NCI-H2107 (cell line): Measurements from ENCODE around the gene SIDT1.

Experiments used
- DNase-seq: peaks from one replicate; lab custom pipeline; 2025; lab: John Stamatoyannopoulos, UW

Gene SIDT1

GRCh38 chr3:113597596-113598354, 65.4 kb downstream of the SIDT1 start:
- no peak for DNase-seq

DNA sequence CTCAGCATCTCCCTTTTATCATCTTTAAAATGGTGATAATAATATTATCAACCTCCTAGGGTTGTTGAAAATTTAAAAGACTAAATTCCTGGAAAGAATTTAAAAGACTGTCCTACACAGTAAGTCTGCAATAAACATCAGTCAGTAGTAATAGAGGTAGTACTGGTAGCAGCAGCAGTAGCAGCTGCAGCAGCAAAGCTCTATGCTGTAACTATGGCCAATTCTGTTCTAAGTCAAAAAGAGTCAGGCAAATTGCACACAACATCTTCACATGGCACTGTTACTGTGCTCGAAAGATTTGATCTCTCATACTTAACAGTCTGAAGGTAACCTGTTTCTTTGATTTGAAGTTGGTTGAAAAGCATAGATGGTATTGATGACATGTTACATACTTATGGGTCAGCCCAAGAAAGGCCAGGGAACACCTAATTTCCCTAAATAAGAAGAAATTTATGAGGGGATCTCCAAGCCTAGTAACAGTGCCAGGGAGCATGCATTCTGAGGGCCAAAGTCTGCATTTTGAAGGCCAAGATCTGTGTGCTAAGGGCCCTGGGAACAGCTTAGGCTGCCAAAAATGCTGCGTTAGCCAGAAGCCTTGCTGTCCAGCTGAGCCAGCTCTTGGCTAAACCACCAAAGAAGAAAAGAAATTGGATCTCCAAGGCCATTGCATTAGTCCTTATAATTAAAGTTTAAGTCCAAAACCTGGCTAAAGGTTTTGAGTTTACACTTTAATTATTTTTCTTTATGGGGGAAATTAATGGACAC, 68.2 kb downstream of the SIDT1 start:
- no peak for DNase-seq

DNA sequence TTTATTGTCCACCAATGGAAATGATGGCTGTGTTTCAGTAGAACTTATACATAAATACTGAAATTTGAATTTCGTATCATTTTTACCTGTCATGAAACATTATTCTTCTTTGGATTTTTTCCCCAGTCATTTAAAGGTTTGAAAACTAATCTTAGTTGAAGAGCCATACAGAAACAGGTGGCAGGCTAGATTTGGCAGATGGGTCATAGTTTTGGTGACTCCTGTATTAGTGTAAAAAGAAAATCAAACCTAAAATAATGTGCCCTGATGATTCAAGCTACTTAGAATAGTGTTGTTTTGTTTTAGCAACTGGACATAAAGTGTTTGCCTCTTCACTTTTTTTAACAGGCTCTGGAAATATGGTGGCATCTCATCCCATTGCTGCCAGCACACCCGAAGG, 68.9 kb downstream of the SIDT1 start:
- DNase-seq, result no peak

DNA sequence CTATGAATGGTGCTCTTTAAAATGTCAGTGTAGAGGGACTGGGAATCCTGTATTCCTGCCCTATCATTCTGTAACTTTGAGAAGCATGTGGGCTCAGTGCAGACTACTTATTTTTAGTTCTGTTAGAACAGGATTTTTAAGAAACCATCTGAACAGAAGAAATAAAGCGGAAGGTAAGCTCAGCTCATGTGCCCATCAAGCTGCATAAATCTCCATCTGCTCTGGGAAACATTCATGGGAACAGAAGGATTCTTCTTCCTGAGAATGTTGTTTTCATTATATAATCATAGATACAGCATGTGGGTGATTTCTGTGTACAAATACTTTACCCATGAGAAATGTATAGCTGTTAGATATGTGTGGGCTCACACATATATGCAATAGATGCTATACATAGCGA, 69.9 kb downstream of the SIDT1 start:
- no peak for DNase-seq

GRCh38 chr3:113602836-113603235, 70.5 kb downstream of the SIDT1 start:
- DNase-seq, result no peak

GRCh38 chr3:113606539-113607218, 74.3 kb downstream of the SIDT1 start:
- DNase-seq, result no peak

GRCh38 chr3:113607219-113607596, 74.9 kb downstream of the SIDT1 start:
- no peak for DNase-seq

- DNase-seq, result no peak
These were observed 82.0 kb downstream of the SIDT1 start for GRCh38 chr3:113614402-113614801.

DNA sequence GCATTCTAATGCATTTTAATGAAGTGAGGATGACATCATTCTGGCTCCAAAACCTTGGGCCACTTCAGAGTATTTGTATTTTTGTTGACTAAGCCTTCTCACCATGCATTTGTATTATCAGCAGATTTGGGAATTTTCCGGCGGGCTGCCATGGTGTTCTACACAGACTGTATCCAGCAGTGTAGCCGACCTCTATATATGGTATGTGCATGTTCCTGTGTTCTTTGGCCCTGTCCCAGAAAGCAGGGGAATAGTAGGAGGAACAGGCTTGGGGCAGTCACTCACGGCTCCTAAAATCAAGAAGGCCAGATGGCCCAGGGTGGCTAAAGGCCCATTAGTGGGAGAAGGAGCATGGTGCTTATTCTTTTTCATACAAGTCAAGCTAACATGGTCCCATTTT, 83.6 kb downstream of the SIDT1 start:
- no peak for DNase-seq

GRCh38 chr3:113617726-113618125, 85.4 kb downstream of the SIDT1 start:
- DNase-seq, result no peak

- no peak for DNase-seq
These were observed 87.7 kb downstream of the SIDT1 start for GRCh38 chr3:113620091-113620490.

DNA sequence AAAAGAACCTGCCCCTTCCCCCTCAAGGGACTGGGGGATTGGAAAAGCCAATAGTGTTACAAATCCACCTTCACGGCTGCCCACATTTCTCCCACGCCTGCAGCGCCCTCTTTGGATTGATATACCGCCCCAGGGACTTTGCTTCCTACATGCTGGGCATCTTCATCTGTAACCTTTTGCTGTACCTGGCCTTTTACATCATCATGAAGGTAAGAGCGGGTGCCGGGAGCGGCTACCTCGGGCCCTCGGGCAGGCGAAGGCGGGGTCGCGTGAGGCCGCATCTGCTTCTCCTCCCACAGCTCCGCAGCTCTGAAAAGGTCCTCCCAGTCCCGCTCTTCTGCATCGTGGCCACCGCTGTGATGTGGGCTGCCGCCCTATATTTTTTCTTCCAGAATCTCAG, 91.0 kb downstream of the SIDT1 start:
- DNase-seq, result no peak

GRCh38 chr3:113623811-113624210, 91.5 kb downstream of the SIDT1 start:
- DNase-seq, result no peak

- DNase-seq, result no peak
These were observed 93.5 kb downstream of the SIDT1 start for GRCh38 chr3:113625834-113626233.

DNA sequence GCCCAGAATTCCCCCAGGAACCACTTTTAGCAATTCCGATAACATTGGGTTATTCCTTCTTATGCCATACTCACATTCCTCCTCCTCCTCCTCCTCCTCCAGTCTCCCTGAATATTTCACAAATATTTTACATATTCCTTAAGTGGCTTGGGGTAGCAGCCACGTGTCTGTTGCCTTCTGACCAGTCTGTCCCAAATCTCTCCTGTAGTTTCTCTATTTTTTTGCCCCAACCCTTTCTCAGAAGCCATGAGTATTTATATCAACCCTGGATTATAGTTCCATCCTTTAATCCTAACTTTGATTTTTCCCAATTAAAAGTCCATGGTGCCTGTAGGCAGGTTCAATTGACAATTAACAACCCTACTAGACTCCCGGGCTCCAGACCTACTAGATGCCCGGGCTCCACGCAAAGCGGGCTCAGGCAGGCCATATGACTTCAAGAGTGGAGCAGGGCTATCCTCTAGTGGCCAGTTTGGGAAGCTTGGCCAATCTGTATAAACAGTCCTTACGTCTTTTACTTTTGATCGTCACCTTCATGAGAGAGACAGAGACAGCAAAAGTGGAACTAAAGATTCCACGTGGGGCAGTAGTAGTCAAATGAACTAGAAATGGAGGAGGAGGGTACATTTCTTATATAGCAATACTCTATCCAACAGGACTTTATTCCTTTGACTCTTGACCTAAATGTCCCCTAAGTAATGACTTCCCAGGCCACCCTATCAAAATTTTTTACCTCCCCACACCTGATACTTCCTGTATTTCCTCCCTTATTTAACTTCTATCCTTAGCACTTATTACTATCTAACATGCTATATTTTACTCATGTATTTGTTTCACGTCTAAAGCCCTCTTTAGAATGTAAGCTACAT, 94.4 kb downstream of the SIDT1 start:
- DNase-seq, result peak; percentile 10

- DNase-seq, result no peak
These were observed 96.0 kb downstream of the SIDT1 start for GRCh38 chr3:113628316-113628715.

DNA sequence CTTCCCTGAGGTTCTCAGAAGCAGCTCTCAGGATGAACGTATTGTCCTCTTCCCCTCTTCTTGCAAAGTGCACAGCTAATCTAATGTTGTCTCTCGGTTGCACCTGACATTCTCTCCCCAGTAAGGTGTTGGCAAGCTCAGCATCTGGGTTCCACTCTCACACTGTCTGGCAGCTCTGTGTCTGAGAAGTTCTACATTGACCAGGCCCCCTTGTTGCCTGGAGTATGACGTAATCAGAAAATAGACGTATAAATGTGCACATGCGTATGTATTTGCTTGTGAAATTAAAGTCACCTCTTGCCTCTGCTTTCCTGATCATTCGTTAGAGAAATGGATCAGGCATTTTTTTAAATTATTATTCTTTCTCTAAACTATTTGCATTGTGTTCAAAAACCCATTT, 96.4 kb downstream of the SIDT1 start:
- DNase-seq, result no peak

DNA sequence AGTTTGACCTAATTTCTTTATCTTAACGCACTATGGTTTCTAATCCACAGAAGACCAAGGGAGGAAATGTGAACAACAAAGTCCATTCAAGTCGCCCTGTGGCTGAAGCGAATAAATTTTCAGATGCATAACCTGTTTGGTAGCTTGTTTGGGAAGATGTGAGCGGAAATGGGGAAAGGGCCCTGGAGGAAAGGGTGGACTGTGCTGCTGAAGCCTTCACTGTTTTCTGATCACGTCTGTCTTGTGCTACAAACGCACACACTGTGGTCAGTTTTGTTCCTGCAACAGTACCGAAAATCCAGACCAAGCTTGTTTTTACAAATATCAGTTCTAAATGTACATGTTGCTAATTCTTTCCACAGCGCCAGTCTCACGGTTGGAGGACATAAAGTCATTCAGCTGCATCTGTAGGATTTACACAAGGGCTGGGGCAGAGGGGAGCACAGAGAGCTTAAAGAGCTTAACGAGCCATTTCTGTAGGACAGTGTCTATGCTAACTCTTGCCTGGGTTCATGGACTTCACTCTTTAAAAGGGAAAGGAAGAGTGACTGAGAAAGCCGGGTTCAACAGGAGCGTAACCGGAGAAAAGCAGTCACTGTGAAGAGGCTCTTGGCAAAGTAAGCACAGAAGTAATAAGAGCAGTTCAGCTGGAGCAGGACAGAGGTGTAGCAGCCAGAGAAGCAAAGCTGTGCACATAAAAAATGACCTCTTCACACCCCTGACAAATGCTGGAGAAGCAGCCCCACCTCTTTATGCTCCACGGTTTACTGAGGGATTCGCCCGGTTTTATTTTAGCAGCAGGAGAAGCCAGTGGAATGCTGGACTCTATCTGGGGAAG, 97.4 kb downstream of the SIDT1 start:
- DNase-seq, result peak; percentile 66

DNA sequence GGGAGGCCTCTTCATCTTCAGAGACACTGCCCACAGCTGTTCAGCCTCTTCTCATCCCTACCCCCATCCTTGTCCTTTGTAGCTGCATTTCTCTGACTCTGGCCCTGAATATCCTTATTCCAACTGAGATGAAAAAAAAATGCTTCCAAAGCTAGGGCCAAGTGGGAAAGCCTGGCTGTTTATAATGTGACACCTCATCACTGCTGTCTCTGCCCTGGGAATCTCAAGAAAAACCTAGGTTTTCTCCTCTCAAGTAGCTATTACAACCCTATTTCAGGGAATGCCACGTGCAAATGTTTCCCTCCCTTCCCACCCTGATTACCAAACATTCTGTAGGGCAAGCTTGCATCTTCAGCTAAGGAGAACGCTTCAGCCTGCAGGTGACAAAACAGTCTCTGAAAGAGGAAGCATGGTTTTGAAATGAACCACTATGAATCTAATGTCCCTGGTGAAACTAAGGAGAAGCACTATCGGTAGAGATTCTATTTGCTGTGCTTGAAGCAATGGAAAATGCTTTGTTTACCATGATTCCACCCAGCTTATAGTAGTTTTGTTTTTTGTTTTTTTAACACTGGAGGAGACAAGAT, 98.7 kb downstream of the SIDT1 start:
- no peak for DNase-seq

DNA sequence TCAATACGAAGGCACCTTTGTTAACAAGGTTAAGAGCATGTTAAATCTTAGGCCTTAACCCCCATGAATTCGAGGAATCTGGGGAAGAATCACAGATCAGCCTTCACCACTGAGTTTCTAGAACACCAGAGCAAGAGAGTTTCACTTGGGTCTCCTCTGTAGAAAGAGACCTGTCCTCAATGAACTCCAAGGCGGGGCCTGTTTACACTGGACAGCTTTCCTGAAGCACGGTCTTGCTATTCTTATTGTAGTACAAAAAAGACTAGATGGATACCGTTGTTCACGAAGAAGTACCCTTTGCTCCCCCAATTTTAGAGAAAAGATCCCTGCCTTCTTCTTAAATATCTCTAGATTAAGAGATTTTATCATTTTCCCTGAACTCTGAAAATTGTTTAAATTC, 99.2 kb downstream of the SIDT1 start:
- DNase-seq, result no peak
